ENCODE data around the gene HAND2.

The HAND2 gene

GRCh38 chr4:173536808-173537429, 6.9 kb upstream of the HAND2 start:
- peaks cover 69% of the 10 kb centered on the region for H3K27me3 ChIP-seq (ENCODE audit: insufficient read depth, poor library complexity, severe bottlenecking)
- H3K27ac ChIP-seq (replicated peaks), result no peak overlapping the region
- TF ChIP-seq POLR2AphosphoS5 (IDR thresholded peaks at IDR 0.05; ENCODE audit: low read depth) (no peak), SPI1 (IDR thresholded peaks at IDR 0.05; ENCODE audit: borderline replicate concordance, low read depth) (no peak), GABPA (IDR thresholded peaks at IDR 0.05; ENCODE audit: low read depth) (no peak), CTCF (IDR thresholded peaks at IDR 0.05; ENCODE audit: insufficient read depth, low read length) (no peak), REST (IDR thresholded peaks at IDR 0.05; ENCODE audit: insufficient replicate concordance, low read depth) (no peak)
- no peak overlapping the region for H3K4me3 ChIP-seq (replicated peaks; ENCODE audit: insufficient read depth, low read length)
- DNase-seq (ENCODE audit: low read depth in 1 of 2, low spot score in 1 of 2), result no peak

GRCh38 chr4:173535957-173536356, 5.9 kb upstream of the HAND2 start:
- H3K27me3 ChIP-seq (ENCODE audit: insufficient read depth, poor library complexity, severe bottlenecking), result peaks cover 78% of the 10 kb centered on the region
- DNase-seq (ENCODE audit: low read depth in 1 of 2, low spot score in 1 of 2), result no peak
- no peak overlapping the region for H3K27ac ChIP-seq (replicated peaks)
- H3K4me3 ChIP-seq (replicated peaks; ENCODE audit: insufficient read depth, low read length), result no peak overlapping the region
- TF ChIP-seq POLR2AphosphoS5 (IDR thresholded peaks at IDR 0.05; ENCODE audit: low read depth) (no peak), REST (IDR thresholded peaks at IDR 0.05; ENCODE audit: insufficient replicate concordance, low read depth) (no peak), CTCF (IDR thresholded peaks at IDR 0.05; ENCODE audit: insufficient read depth, low read length) (no peak), GABPA (IDR thresholded peaks at IDR 0.05; ENCODE audit: low read depth) (no peak), SPI1 (IDR thresholded peaks at IDR 0.05; ENCODE audit: borderline replicate concordance, low read depth) (no peak)

GRCh38 chr4:173535165-173535902, 5.3 kb upstream of the HAND2 start:
- Histone ChIP-seq H3K27me3 (ENCODE audit: insufficient read depth, poor library complexity, severe bottlenecking) (peaks cover 84% of the 10 kb centered on the region), H3K4me3 (replicated peaks; ENCODE audit: insufficient read depth, low read length) (no peak overlapping the region), H3K27ac (replicated peaks) (no peak overlapping the region)
- no peak for DNase-seq (ENCODE audit: low read depth in 1 of 2, low spot score in 1 of 2)
- TF ChIP-seq REST (IDR thresholded peaks at IDR 0.05; ENCODE audit: insufficient replicate concordance, low read depth), result no peak
- TF ChIP-seq SPI1 (IDR thresholded peaks at IDR 0.05; ENCODE audit: borderline replicate concordance, low read depth), result no peak
- no peak for TF ChIP-seq POLR2AphosphoS5 (IDR thresholded peaks at IDR 0.05; ENCODE audit: low read depth)
- no peak for TF ChIP-seq GABPA (IDR thresholded peaks at IDR 0.05; ENCODE audit: low read depth)
- TF ChIP-seq CTCF (IDR thresholded peaks at IDR 0.05; ENCODE audit: insufficient read depth, low read length), result no peak

Measured in HL-60 (cell line).